ENCODE measurements around the gene CALCR. TPM values are rescaled to one million over a fixed set of nuclear protein-coding genes. Genes with fewer than 3 reads are reported as not detected.
"Not testable (repeated sequence)": the region's sequence is repeated elsewhere in the genome, so short reads cannot be mapped to it uniquely, and the experiment has no call there.

The CALCR gene
- total RNA-seq, 1 donor from 2014 or later: not detected

GRCh38 chr7:93562106-93562505 lies 12.4 kb downstream of the CALCR start:
- no peak for DNase-seq (ENCODE audit: low read depth, low spot score)

- no peak for DNase-seq (ENCODE audit: low read depth, low spot score)
These were observed 14.7 kb downstream of the CALCR start for GRCh38 chr7:93559639-93560491.

- no peak for DNase-seq (ENCODE audit: low read depth, low spot score)
These were observed 15.6 kb downstream of the CALCR start for GRCh38 chr7:93558705-93559614.

GRCh38 chr7:93551931-93552330 lies 22.6 kb downstream of the CALCR start:
- no peak for DNase-seq (ENCODE audit: low read depth, low spot score)

- DNase-seq (ENCODE audit: low read depth, low spot score): peak; percentile 1
These were observed 23.2 kb downstream of the CALCR start for GRCh38 chr7:93551063-93551895.

- no peak for DNase-seq (ENCODE audit: low read depth, low spot score)
These were observed 26.8 kb downstream of the CALCR start for GRCh38 chr7:93547716-93548115.

- DNase-seq (ENCODE audit: low read depth, low spot score): no peak
These were observed 29.8 kb downstream of the CALCR start for GRCh38 chr7:93544691-93545090.

- no peak for DNase-seq (ENCODE audit: low read depth, low spot score)
These were observed 36.5 kb downstream of the CALCR start for GRCh38 chr7:93538061-93538460.

GRCh38 chr7:93535616-93536015 lies 38.9 kb downstream of the CALCR start:
- no peak for DNase-seq (ENCODE audit: low read depth, low spot score)

- DNase-seq (ENCODE audit: low read depth, low spot score): no peak
These were observed 43.8 kb downstream of the CALCR start for GRCh38 chr7:93530701-93531100.

- no peak for DNase-seq (ENCODE audit: low read depth, low spot score)
These were observed 57.7 kb downstream of the CALCR start for GRCh38 chr7:93516834-93517233.

GRCh38 chr7:93515144-93515543 lies 59.4 kb downstream of the CALCR start:
- DNase-seq (ENCODE audit: low read depth, low spot score): no peak

GRCh38 chr7:93509303-93509702 lies 65.2 kb downstream of the CALCR start:
- DNase-seq (ENCODE audit: low read depth, low spot score): no peak

- DNase-seq (ENCODE audit: low read depth, low spot score): no peak
These were observed 71.4 kb downstream of the CALCR start for GRCh38 chr7:93503088-93503487.

GRCh38 chr7:93491860-93492259 lies 82.7 kb downstream of the CALCR start:
- not testable (repeated sequence) for DNase-seq (ENCODE audit: low read depth, low spot score)

GRCh38 chr7:93476491-93477344 lies 97.8 kb downstream of the CALCR start:
- DNase-seq (ENCODE audit: low read depth, low spot score): no peak

GRCh38 chr7:93475811-93476210 lies 98.7 kb downstream of the CALCR start:
- DNase-seq (ENCODE audit: low read depth, low spot score): no peak

- no peak for DNase-seq (ENCODE audit: low read depth, low spot score)
These were observed 103.1 kb downstream of the CALCR start for GRCh38 chr7:93471456-93471855.

GRCh38 chr7:93463764-93464163 lies 110.8 kb downstream of the CALCR start:
- no peak for DNase-seq (ENCODE audit: low read depth, low spot score)

GRCh38 chr7:93461350-93461749 lies 113.2 kb downstream of the CALCR start:
- DNase-seq (ENCODE audit: low read depth, low spot score): no peak

Data from pulmonary artery endothelial cell (primary cell).